ENCODE data around the gene PARN.
"Not testable (repeated sequence)": the region's sequence is repeated elsewhere in the genome, so short reads cannot be mapped to it uniquely, and the experiment has no call there.

Gene PARN

GRCh38 chr16:14472357-14472756 is 157.7 kb downstream of the PARN start:
- no peak for DNase-seq (ENCODE audit: low read depth)

- DNase-seq (ENCODE audit: low read depth): no peak
Measured at GRCh38 chr16:14470788-14471187, 159.3 kb downstream of the PARN start.

GRCh38 chr16:14465799-14466198 is 164.3 kb downstream of the PARN start:
- no peak for DNase-seq (ENCODE audit: low read depth)

GRCh38 chr16:14464796-14465195 is 165.3 kb downstream of the PARN start:
- DNase-seq (ENCODE audit: low read depth): no peak

GRCh38 chr16:14464192-14464591 is 165.9 kb downstream of the PARN start:
- no peak for DNase-seq (ENCODE audit: low read depth)

- DNase-seq (ENCODE audit: low read depth): no peak
Measured at GRCh38 chr16:14462811-14463210, 167.2 kb downstream of the PARN start.

- no peak for DNase-seq (ENCODE audit: low read depth)
Measured at GRCh38 chr16:14460726-14461125, 169.3 kb downstream of the PARN start.

GRCh38 chr16:14458576-14458975 is 171.5 kb downstream of the PARN start:
- DNase-seq (ENCODE audit: low read depth): no peak

GRCh38 chr16:14456793-14457481 is 173.1 kb downstream of the PARN start:
- DNase-seq (ENCODE audit: low read depth): no peak

GRCh38 chr16:14455573-14455972 is 174.5 kb downstream of the PARN start:
- DNase-seq (ENCODE audit: low read depth): no peak

GRCh38 chr16:14454391-14454790 is 175.7 kb downstream of the PARN start:
- DNase-seq (ENCODE audit: low read depth): no peak

- DNase-seq (ENCODE audit: low read depth): no peak
Measured at GRCh38 chr16:14452066-14452465, 178.0 kb downstream of the PARN start.

- DNase-seq (ENCODE audit: low read depth): no peak
Measured at GRCh38 chr16:14450846-14451245, 179.2 kb downstream of the PARN start.

- DNase-seq (ENCODE audit: low read depth): no peak
Measured at GRCh38 chr16:14449790-14450480, 180.1 kb downstream of the PARN start.

- DNase-seq (ENCODE audit: low read depth): no peak
Measured at GRCh38 chr16:14449334-14449733, 180.7 kb downstream of the PARN start.

GRCh38 chr16:14448879-14449278 is 181.2 kb downstream of the PARN start:
- no peak for DNase-seq (ENCODE audit: low read depth)

GRCh38 chr16:14447783-14448182 is 182.3 kb downstream of the PARN start:
- no peak for DNase-seq (ENCODE audit: low read depth)

- DNase-seq (ENCODE audit: low read depth): no peak
Measured at GRCh38 chr16:14446796-14447195, 183.3 kb downstream of the PARN start.

GRCh38 chr16:14445937-14446715 is 183.9 kb downstream of the PARN start:
- DNase-seq (ENCODE audit: low read depth): no peak

- no peak for DNase-seq (ENCODE audit: low read depth)
Measured at GRCh38 chr16:14444979-14445810, 184.9 kb downstream of the PARN start.

GRCh38 chr16:14441533-14441932 is 188.5 kb downstream of the PARN start:
- DNase-seq (ENCODE audit: low read depth): not testable (repeated sequence)

GRCh38 chr16:14438256-14438655 is 191.8 kb downstream of the PARN start:
- no peak for DNase-seq (ENCODE audit: low read depth)
